VCaP (cell line): ENCODE measurements around the gene CTSA.

ENCODE experiments used
- H3K27ac ChIP-seq: fragments of 450-650 bp; 2 replicates; pipeline ENCODE4 v1.5.1; 2017
- CTCF ChIP-seq: fragments of 450-650 bp; conservative IDR thresholded peaks from 2 replicates; pipeline ENCODE4 v1.5.1; 2017; ENCODE audit warnings: mild to moderate bottlenecking, moderate library complexity

The CTSA gene

GRCh38 chr20:45848969-45849582, 42.1 kb upstream of the CTSA start:
- H3K27ac ChIP-seq = no peak overlapping the region
- TF ChIP-seq CTCF = no peak

- H3K27ac ChIP-seq = no peak overlapping the region
- no peak for TF ChIP-seq CTCF
Measured at GRCh38 chr20:45850238-45850637, 40.9 kb upstream of the CTSA start.

GRCh38 chr20:45850926-45851325, 40.2 kb upstream of the CTSA start:
- no peak for TF ChIP-seq CTCF
- H3K27ac ChIP-seq = no peak overlapping the region

- no peak for TF ChIP-seq CTCF
- no peak overlapping the region for H3K27ac ChIP-seq
Measured at GRCh38 chr20:45851501-45851900, 39.6 kb upstream of the CTSA start.

- no peak overlapping the region for H3K27ac ChIP-seq
- no peak for TF ChIP-seq CTCF
Measured at GRCh38 chr20:45852326-45852725, 38.8 kb upstream of the CTSA start.

GRCh38 chr20:45853484-45853883, 37.7 kb upstream of the CTSA start:
- no peak overlapping the region for H3K27ac ChIP-seq
- TF ChIP-seq CTCF = no peak

- H3K27ac ChIP-seq = peak within 1 kb of the TSS; percentile 90
- no peak for TF ChIP-seq CTCF
Measured at GRCh38 chr20:45857114-45857881, 33.8 kb upstream of the CTSA start, which contains the start of the genes ACOT8 and ZSWIM3. ACOT8 (minus strand) TSS chr20:45857392; CDS start chr20:45857315, 77 bp downstream. ZSWIM3 (plus strand) TSS chr20:45857614; CDS start chr20:45857826, 212 bp downstream.
